Measurements from ENCODE around the gene CPNE8. TPM values are rescaled to one million over a fixed set of nuclear protein-coding genes. Genes with fewer than 3 reads are reported as not detected.

Gene CPNE8
- total RNA-seq, 4 donors from 2014 or later: 12.1 to 38.3 (median 13.4) TPM

- H3K9me3 ChIP-seq: no peaks in the 10 kb centered on the region
- no peak overlapping the region for H3K4me3 ChIP-seq
- no peaks in the 10 kb centered on the region for H3K27me3 ChIP-seq
- TF ChIP-seq CTCF (IDR thresholded peaks at IDR 0.05) (no peak), POLR2A (IDR thresholded peaks at IDR 0.05) (no peak), POLR2AphosphoS5 (IDR thresholded peaks at IDR 0.05) (no peak), EP300 (IDR thresholded peaks at IDR 0.05) (no peak)
- 82% methylated on average over 2 of the region's 2 CpGs for WGBS
- DNase-seq (ENCODE audit: low spot score in 2 of 2): no peak
- no peak overlapping the region for H3K27ac ChIP-seq
- H3K36me3 ChIP-seq: no peaks in the 10 kb centered on the region
- H3K4me1 ChIP-seq: no peaks in the 10 kb centered on the region
Measured at GRCh38 chr12:38872156-38872555, 33.2 kb downstream of the CPNE8 start.

- Histone ChIP-seq H3K27ac (no peak overlapping the region), H3K36me3 (no peaks in the 10 kb centered on the region), H3K27me3 (no peaks in the 10 kb centered on the region), H3K4me1 (no peaks in the 10 kb centered on the region), H3K9me3 (no peaks in the 10 kb centered on the region), H3K4me3 (no peak overlapping the region)
- DNase-seq (ENCODE audit: low spot score in 2 of 2): no peak
- TF ChIP-seq EP300 (IDR thresholded peaks at IDR 0.05) (no peak), POLR2A (IDR thresholded peaks at IDR 0.05) (no peak), POLR2AphosphoS5 (IDR thresholded peaks at IDR 0.05) (no peak), CTCF (IDR thresholded peaks at IDR 0.05) (no peak)
Measured at GRCh38 chr12:38869036-38869435, 36.4 kb downstream of the CPNE8 start.

DNA sequence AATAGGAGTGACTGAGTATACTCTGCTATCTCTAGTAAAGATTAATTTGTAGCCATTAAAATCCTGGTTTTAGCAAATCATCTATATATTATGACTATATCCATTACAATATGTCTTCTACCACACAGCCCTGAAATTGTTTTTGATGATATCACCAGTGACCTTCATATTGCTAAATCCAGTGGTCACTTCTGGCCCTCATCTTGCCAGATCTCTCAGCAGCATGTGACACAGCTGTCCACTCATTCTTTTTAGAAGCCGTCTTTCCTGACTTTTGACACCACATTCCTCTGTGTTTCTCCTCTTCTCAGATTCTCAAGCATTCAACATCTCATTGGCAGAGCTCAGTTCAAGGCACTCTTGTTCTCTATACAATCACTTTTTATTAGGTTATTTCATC lies 54.9 kb downstream of the CPNE8 start:
- Histone ChIP-seq H3K4me1 (no peaks in the 10 kb centered on the region), H3K27ac (no peak overlapping the region), H3K27me3 (no peaks in the 10 kb centered on the region), H3K9me3 (no peaks in the 10 kb centered on the region), H3K4me3 (no peak overlapping the region), H3K36me3 (no peaks in the 10 kb centered on the region)
- TF ChIP-seq POLR2A (IDR thresholded peaks at IDR 0.05): no peak
- 88% methylated on average over 1 of the region's 1 CpG for WGBS
- DNase-seq (ENCODE audit: low spot score in 2 of 2): no peak

- 71% methylated on average over 2 of the region's 2 CpGs for WGBS
- no peaks in the 10 kb centered on the region for H3K9me3 ChIP-seq
Measured at GRCh38 chr12:38847247-38847646, 58.1 kb downstream of the CPNE8 start.

DNA sequence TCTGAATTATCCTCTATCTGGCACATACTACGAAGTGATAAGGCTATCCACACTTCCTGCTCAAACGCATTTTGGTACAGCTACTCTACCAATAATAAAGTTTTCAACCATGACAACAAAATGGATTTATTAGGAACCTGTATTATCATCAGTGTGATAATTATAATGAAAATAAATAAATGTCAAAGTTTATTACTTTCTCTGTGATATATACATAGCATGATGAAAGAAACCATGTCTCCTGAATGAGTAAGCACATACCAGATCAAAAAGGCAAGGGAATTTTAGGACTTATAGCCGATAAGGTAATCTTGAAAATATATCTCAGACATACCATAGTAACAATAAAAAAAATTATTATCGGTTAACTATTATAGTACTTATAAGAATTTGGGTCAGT lies 61.1 kb downstream of the CPNE8 start:
- DNase-seq (ENCODE audit: low spot score in 2 of 2): no peak
- Histone ChIP-seq H3K36me3 (no peaks in the 10 kb centered on the region), H3K27me3 (no peaks in the 10 kb centered on the region), H3K4me1 (no peaks in the 10 kb centered on the region), H3K27ac (no peak overlapping the region), H3K4me3 (no peak overlapping the region), H3K9me3 (no peaks in the 10 kb centered on the region)
- 88% methylated on average over 4 of the region's 4 CpGs for WGBS
- TF ChIP-seq POLR2A (IDR thresholded peaks at IDR 0.05): no peak
- no peak for TF ChIP-seq POLR2AphosphoS5 (IDR thresholded peaks at IDR 0.05)
- TF ChIP-seq EP300 (IDR thresholded peaks at IDR 0.05): no peak
- no peak for TF ChIP-seq CTCF (IDR thresholded peaks at IDR 0.05)

More at GRCh38 chr12:38847247-38847646, 58.1 kb downstream of the CPNE8 start:
- Histone ChIP-seq H3K36me3 (no peaks in the 10 kb centered on the region), H3K4me3 (no peak overlapping the region), H3K4me1 (no peaks in the 10 kb centered on the region), H3K27me3 (no peaks in the 10 kb centered on the region), H3K27ac (no peak overlapping the region)
- DNase-seq (ENCODE audit: low spot score in 2 of 2): no peak
- TF ChIP-seq EP300 (IDR thresholded peaks at IDR 0.05) (no peak), POLR2A (IDR thresholded peaks at IDR 0.05) (no peak), POLR2AphosphoS5 (IDR thresholded peaks at IDR 0.05) (no peak), CTCF (IDR thresholded peaks at IDR 0.05) (no peak)
